Activated CD4-positive, CD25-positive, alpha-beta regulatory T cell treated with anti-CD3 and anti-CD28 coated beads, Interleukin-2, amount 50 U/mL, for 24 hours (primary cell): ENCODE data around the gene ANKRD36B.
"Not testable (repeated sequence)": the region's sequence is repeated elsewhere in the genome, so short reads cannot be mapped to it uniquely, and the experiment has no call there.

Source experiments
- ATAC-seq, 2 donors: fragments of 150-1000 bp; cut with Tn5 transposase; one replicate each; pipeline ENCODE4 v1.10.0; 2021; ENCODE audit warnings: mild to moderate bottlenecking in 1 of 2, moderate library complexity in 1 of 2

ANKRD36B gene

GRCh38 chr2:97589598-97590510 lies at the start of gene ANKRD36B:
TSS of gene ANKRD36B (minus strand) at chr2:97589877. CDS start at chr2:97589685, 192 bp downstream.
- ATAC-seq = peak; percentile 79 to 88

- not testable (repeated sequence) for ATAC-seq
Observed at GRCh38 chr2:97626049-97626430, 36.4 kb upstream of the ANKRD36B start.

- not testable (repeated sequence) for ATAC-seq
Observed at GRCh38 chr2:97625354-97626048, 35.8 kb upstream of the ANKRD36B start.

GRCh38 chr2:97622976-97623375 lies 33.3 kb upstream of the ANKRD36B start:
- not testable (repeated sequence) for ATAC-seq

- not testable (repeated sequence) for ATAC-seq
Observed at GRCh38 chr2:97620492-97620891, 30.8 kb upstream of the ANKRD36B start.

GRCh38 chr2:97618939-97619827 lies 29.5 kb upstream of the ANKRD36B start:
- ATAC-seq = peak; percentile 71 to 87

GRCh38 chr2:97617911-97618310 lies 28.2 kb upstream of the ANKRD36B start:
- no peak for ATAC-seq

- ATAC-seq = not testable (repeated sequence)
Observed at GRCh38 chr2:97615746-97616145, 26.1 kb upstream of the ANKRD36B start.

- not testable (repeated sequence) for ATAC-seq
Observed at GRCh38 chr2:97611895-97612294, 22.2 kb upstream of the ANKRD36B start.

- ATAC-seq = not testable (repeated sequence)
Observed at GRCh38 chr2:97608745-97609144, 19.1 kb upstream of the ANKRD36B start.

- not testable (repeated sequence) for ATAC-seq
Observed at GRCh38 chr2:97605524-97606339, 16.1 kb upstream of the ANKRD36B start.

GRCh38 chr2:97605109-97605508 lies 15.4 kb upstream of the ANKRD36B start:
- ATAC-seq = not testable (repeated sequence)

GRCh38 chr2:97601537-97601936 lies 11.9 kb upstream of the ANKRD36B start:
- ATAC-seq = not testable (repeated sequence)

GRCh38 chr2:97596180-97596579 lies 6.5 kb upstream of the ANKRD36B start:
- not testable (repeated sequence) for ATAC-seq

- not testable (repeated sequence) for ATAC-seq
Observed at GRCh38 chr2:97593520-97593919, 3.8 kb upstream of the ANKRD36B start.

GRCh38 chr2:97590515-97591394 lies 1.1 kb upstream of the ANKRD36B start:
- ATAC-seq = peak; percentile 49 to 63

- ATAC-seq = not testable (repeated sequence)
Observed at GRCh38 chr2:97589257-97589597, 450 bp downstream of the ANKRD36B start.

- ATAC-seq = not testable (repeated sequence)
Observed at GRCh38 chr2:97565674-97566073, 24.0 kb downstream of the ANKRD36B start.

- ATAC-seq = not testable (repeated sequence)
Observed at GRCh38 chr2:97552406-97552805, 37.3 kb downstream of the ANKRD36B start.

GRCh38 chr2:97550498-97550897 lies 39.2 kb downstream of the ANKRD36B start:
- ATAC-seq = not testable (repeated sequence)

- not testable (repeated sequence) for ATAC-seq
Observed at GRCh38 chr2:97549058-97549457, 40.6 kb downstream of the ANKRD36B start.
